DMS 273 treated with DMSO at 0.1 percent for 48 hours (cell line): ENCODE results near the gene PSMG1.
"Not testable (repeated sequence)": the region's sequence is repeated elsewhere in the genome, so short reads cannot be mapped to it uniquely, and the experiment has no call there.

Experiments used
- DNase-seq: peaks from one replicate; lab custom pipeline; 2025; lab: John Stamatoyannopoulos, UW

The PSMG1 gene

GRCh38 chr21:39183272-39184049 lies at the start of gene PSMG1:
PSMG1 (minus strand) TSS chr21:39183451; CDS start chr21:39183385, 66 bp downstream.
- peak; percentile 92 for DNase-seq

GRCh38 chr21:39232861-39233291 lies 49.6 kb upstream of the PSMG1 start:
- no peak for DNase-seq

GRCh38 chr21:39224930-39225329 lies 41.7 kb upstream of the PSMG1 start:
- DNase-seq, result no peak

GRCh38 chr21:39221997-39222486 lies 38.8 kb upstream of the PSMG1 start:
- DNase-seq, result no peak

GRCh38 chr21:39221282-39221996 lies 38.2 kb upstream of the PSMG1 start:
- no peak for DNase-seq

GRCh38 chr21:39220875-39221274 lies 37.6 kb upstream of the PSMG1 start:
- not testable (repeated sequence) for DNase-seq

- no peak for DNase-seq
Observed at GRCh38 chr21:39220150-39220549, 36.9 kb upstream of the PSMG1 start.

- no peak for DNase-seq
Observed at GRCh38 chr21:39218082-39218409, 34.8 kb upstream of the PSMG1 start.

GRCh38 chr21:39217356-39218081 lies 34.3 kb upstream of the PSMG1 start:
- DNase-seq, result peak; percentile 86

- DNase-seq, result no peak
Observed at GRCh38 chr21:39216290-39216689, 33.0 kb upstream of the PSMG1 start.

- no peak for DNase-seq
Observed at GRCh38 chr21:39215078-39215477, 31.8 kb upstream of the PSMG1 start.

GRCh38 chr21:39209334-39209688 lies 26.1 kb upstream of the PSMG1 start:
- no peak for DNase-seq

GRCh38 chr21:39208624-39209333 lies 25.5 kb upstream of the PSMG1 start:
- DNase-seq, result no peak

- DNase-seq, result no peak
Observed at GRCh38 chr21:39204134-39204533, 20.9 kb upstream of the PSMG1 start.

- no peak for DNase-seq
Observed at GRCh38 chr21:39198800-39199199, 15.5 kb upstream of the PSMG1 start.

- DNase-seq, result no peak
Observed at GRCh38 chr21:39197448-39198233, 14.4 kb upstream of the PSMG1 start.

- DNase-seq, result no peak
Observed at GRCh38 chr21:39196838-39197237, 13.6 kb upstream of the PSMG1 start.

- no peak for DNase-seq
Observed at GRCh38 chr21:39196310-39196709, 13.1 kb upstream of the PSMG1 start.

GRCh38 chr21:39193380-39193779 lies 10.1 kb upstream of the PSMG1 start:
- DNase-seq, result no peak

GRCh38 chr21:39189857-39190604 lies 6.8 kb upstream of the PSMG1 start:
- no peak for DNase-seq
